GM15510 (cell line): ENCODE results near the gene MEX3C.

Experiments
- POLR2A ChIP-seq: IDR thresholded peaks from 3 replicates; pipeline ENCODE4 v1.6.1; 2011; ENCODE audit warnings: borderline replicate concordance; ENCODE audit not compliant: insufficient read length; ENCODE audit errors: extremely low read depth

The MEX3C gene

GRCh38 chr18:51150113-51150700 lies 47.3 kb downstream of the MEX3C start:
- no peak for TF ChIP-seq POLR2A

GRCh38 chr18:51149670-51150069 lies 47.8 kb downstream of the MEX3C start:
- TF ChIP-seq POLR2A: no peak

GRCh38 chr18:51146909-51147308 lies 50.6 kb downstream of the MEX3C start:
- TF ChIP-seq POLR2A: no peak

- no peak for TF ChIP-seq POLR2A
Measured at GRCh38 chr18:51138936-51139335, 58.5 kb downstream of the MEX3C start.

- TF ChIP-seq POLR2A: no peak
Measured at GRCh38 chr18:51137891-51138290, 59.6 kb downstream of the MEX3C start.

GRCh38 chr18:51137026-51137729 lies 60.3 kb downstream of the MEX3C start:
- TF ChIP-seq POLR2A: no peak

- TF ChIP-seq POLR2A: no peak
Measured at GRCh38 chr18:51135795-51136194, 61.7 kb downstream of the MEX3C start.

GRCh38 chr18:51135364-51135763 lies 62.1 kb downstream of the MEX3C start:
- no peak for TF ChIP-seq POLR2A

GRCh38 chr18:51134721-51135120 lies 62.8 kb downstream of the MEX3C start:
- TF ChIP-seq POLR2A: no peak

- TF ChIP-seq POLR2A: no peak
Measured at GRCh38 chr18:51133580-51134160, 63.8 kb downstream of the MEX3C start.

- no peak for TF ChIP-seq POLR2A
Measured at GRCh38 chr18:51132256-51132935, 65.1 kb downstream of the MEX3C start.

- no peak for TF ChIP-seq POLR2A
Measured at GRCh38 chr18:51128533-51128932, 68.9 kb downstream of the MEX3C start.

- no peak for TF ChIP-seq POLR2A
Measured at GRCh38 chr18:51127664-51128063, 69.8 kb downstream of the MEX3C start.

- no peak for TF ChIP-seq POLR2A
Measured at GRCh38 chr18:51125976-51126375, 71.5 kb downstream of the MEX3C start.
